GM11168 (cell line): ENCODE results near the gene ZBTB18.

ENCODE experiments used
- in situ Hi-C: fragments of 300-500 bp; cut with MboI; formaldehyde crosslinking; loops from one replicate; pipeline ENCODE4 v1.12.0; 2022; ENCODE audit warnings: low sequenced_read_pairs; ENCODE audit not compliant: unreplicated experiment

ZBTB18 gene

GRCh38 chr1:244083383-244083943, 32.4 kb downstream of the ZBTB18 start:
- in situ Hi-C loops = no loop called here

GRCh38 chr1:244084763-244085162, 33.7 kb downstream of the ZBTB18 start:
- in situ Hi-C loops = no loop called here

- in situ Hi-C loops = no loop called here
These were observed 34.8 kb downstream of the ZBTB18 start for GRCh38 chr1:244085891-244086290.

- in situ Hi-C loops = no loop called here
These were observed 36.0 kb downstream of the ZBTB18 start for GRCh38 chr1:244087021-244087560.

- in situ Hi-C loops = no loop called here
These were observed 36.5 kb downstream of the ZBTB18 start for GRCh38 chr1:244087611-244088010.

GRCh38 chr1:244088161-244088560, 37.1 kb downstream of the ZBTB18 start:
- in situ Hi-C loops = no loop called here

GRCh38 chr1:244089561-244089960, 38.5 kb downstream of the ZBTB18 start:
- in situ Hi-C loops = no loop called here

- in situ Hi-C loops = no loop called here
These were observed 39.6 kb downstream of the ZBTB18 start for GRCh38 chr1:244090645-244091044.

GRCh38 chr1:244092293-244092963, 41.3 kb downstream of the ZBTB18 start:
- in situ Hi-C loops = no loop called here

- in situ Hi-C loops = no loop called here
These were observed 42.0 kb downstream of the ZBTB18 start for GRCh38 chr1:244092964-244093638.

- in situ Hi-C loops = no loop called here
These were observed 43.9 kb downstream of the ZBTB18 start for GRCh38 chr1:244094880-244095528.

GRCh38 chr1:244095529-244095911, 44.4 kb downstream of the ZBTB18 start:
- in situ Hi-C loops = no loop called here

- in situ Hi-C loops = no loop called here
These were observed 45.1 kb downstream of the ZBTB18 start for GRCh38 chr1:244096066-244096610.

GRCh38 chr1:244096691-244097090, 45.6 kb downstream of the ZBTB18 start:
- in situ Hi-C loops = no loop called here

- in situ Hi-C loops = no loop called here
These were observed 46.7 kb downstream of the ZBTB18 start for GRCh38 chr1:244097523-244098405.

- in situ Hi-C loops = no loop called here
These were observed 48.3 kb downstream of the ZBTB18 start for GRCh38 chr1:244099258-244099930.

GRCh38 chr1:244100276-244100675, 49.2 kb downstream of the ZBTB18 start:
- in situ Hi-C loops = no loop called here

GRCh38 chr1:244100704-244101453, 49.8 kb downstream of the ZBTB18 start:
- in situ Hi-C loops = no loop called here
